CD4-positive, alpha-beta T cell treated with Interleukin-21 for 1 hour (primary cell): ENCODE results near the gene ZFR2.
"Not testable (repeated sequence)": the region's sequence is repeated elsewhere in the genome, so short reads cannot be mapped to it uniquely, and the experiment has no call there.

ENCODE experiments used
- DNase-seq: peaks from one replicate; pipeline ENCODE4 v3.0.0-alpha.2; 2020

The ZFR2 gene

GRCh38 chr19:3768748-3769099 is 100.1 kb downstream of the ZFR2 start:
- no peak for DNase-seq

- no peak for DNase-seq
These were observed 100.7 kb downstream of the ZFR2 start for GRCh38 chr19:3768015-3768747.

- no peak for DNase-seq
These were observed 101.8 kb downstream of the ZFR2 start for GRCh38 chr19:3767050-3767449.

DNA sequence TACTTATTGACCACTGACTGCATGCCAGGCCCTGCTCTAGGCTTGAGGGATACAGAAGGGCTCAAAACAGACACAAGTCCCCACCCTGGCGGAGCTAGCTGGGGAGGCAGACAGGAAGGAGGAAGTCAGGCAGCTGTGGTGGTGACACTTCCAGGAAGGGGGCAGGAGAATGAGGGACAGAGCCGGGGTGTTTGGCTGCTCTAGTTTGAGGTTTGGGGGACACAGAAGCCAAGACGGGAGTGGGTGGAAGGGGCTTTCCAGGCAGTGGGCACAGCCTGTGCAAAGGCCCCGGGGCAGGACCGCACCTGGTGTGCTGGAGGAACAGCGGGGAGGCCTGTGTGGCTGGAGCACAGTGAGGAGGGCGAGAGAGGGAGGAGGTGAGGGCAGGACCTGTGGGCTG is 102.3 kb downstream of the ZFR2 start:
- peak; percentile 35 for DNase-seq

DNA sequence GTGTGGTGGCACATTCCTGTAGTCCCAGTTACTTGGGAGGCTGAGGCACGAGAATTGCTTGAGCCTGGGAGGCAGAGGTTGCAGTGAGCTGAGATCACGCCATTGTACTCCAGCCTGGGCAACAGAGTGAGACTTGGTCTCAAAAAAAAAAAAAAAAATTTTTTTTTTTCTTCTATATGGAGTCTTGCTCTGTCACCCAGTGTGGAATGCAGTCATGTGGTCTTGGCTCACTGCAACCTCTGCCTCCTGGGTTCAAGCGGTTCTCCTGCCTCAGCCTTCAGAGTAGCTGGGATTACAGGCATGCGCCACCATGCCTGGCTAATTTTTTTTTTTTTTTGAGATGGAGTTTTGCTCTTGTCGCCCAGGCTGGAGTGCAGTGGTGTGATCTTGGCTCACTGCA is 103.1 kb downstream of the ZFR2 start:
- DNase-seq, result not testable (repeated sequence)

GRCh38 chr19:3765121-3765520 is 103.7 kb downstream of the ZFR2 start:
- DNase-seq, result no peak

- DNase-seq, result peak; percentile 99
These were observed 106.1 kb downstream of the ZFR2 start, which contains the start of gene MRPL54 for GRCh38 chr19:3762501-3763459. Gene MRPL54 (plus strand): TSS chr19:3762682. CDS start chr19:3762701, 19 bp downstream.

GRCh38 chr19:3762130-3762473 is 106.7 kb downstream of the ZFR2 start:
- no peak for DNase-seq

- DNase-seq, result peak; percentile 96
These were observed 107.3 kb downstream of the ZFR2 start, which contains the start of gene APBA3 for GRCh38 chr19:3761382-3762129. Gene APBA3 (minus strand): TSS chr19:3761692. CDS start chr19:3760264, 1,428 bp downstream.

GRCh38 chr19:3760871-3761361 is 107.9 kb downstream of the ZFR2 start:
- peak; percentile 62 for DNase-seq

- DNase-seq, result no peak
These were observed 109.2 kb downstream of the ZFR2 start for GRCh38 chr19:3759482-3760254.

DNA sequence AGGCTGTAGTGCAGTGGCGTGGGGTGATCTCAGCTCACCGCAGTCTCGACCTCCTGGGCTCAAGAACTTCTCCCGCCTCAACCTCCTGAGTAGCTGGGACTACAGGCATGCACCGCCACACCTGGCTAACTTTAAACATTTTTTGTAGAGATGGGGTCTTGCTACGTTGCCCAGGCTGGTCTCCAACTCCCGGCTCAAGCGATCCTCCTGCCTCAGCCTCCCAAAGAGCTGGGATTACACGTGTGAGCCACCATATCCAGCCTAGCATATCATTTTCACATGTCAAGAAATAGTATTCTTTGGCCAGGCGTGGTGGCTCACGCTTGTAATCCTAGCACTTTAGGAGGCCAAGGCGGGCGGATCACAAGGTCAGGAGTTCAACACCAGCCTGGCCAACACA is 110.5 kb downstream of the ZFR2 start:
- not testable (repeated sequence) for DNase-seq

DNA sequence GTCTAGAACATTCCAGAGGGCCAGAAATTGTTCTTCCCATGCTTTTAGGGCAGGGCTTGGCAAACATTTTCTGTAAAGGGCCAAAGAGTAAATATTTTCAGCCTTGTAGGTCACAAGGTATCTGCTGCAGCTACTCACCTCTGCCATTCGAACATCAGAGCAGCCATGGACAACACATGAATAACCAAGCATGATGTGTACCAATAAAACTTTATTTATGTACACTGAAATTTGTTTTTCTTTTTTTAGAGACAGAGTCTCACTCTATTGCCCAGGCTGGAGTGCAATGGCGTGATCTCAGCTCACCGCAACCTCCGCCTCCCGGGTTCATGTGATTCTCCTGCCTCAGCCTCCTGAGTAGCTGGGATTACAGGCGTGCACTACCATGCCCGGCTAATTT is 111.1 kb downstream of the ZFR2 start:
- DNase-seq, result not testable (repeated sequence)
